HepG2 (cell line): ENCODE results near the gene PHTF2.

Experiments used
- BRCA1 ChIP-seq: sonication (generic); formaldehyde crosslinking; IDR thresholded peaks from 2 replicates; pipeline ENCODE4 v1.4.0; 2020; ENCODE audit warnings: missing genetic modification reagents
- CTCF ChIP-seq: sonication (generic); formaldehyde crosslinking; IDR thresholded peaks from 2 replicates; pipeline ENCODE4 v1.5.0; 2020; ENCODE audit warnings: mild to moderate bottlenecking, missing genetic modification reagents, moderate library complexity
- EZH2 ChIP-seq: conservative IDR thresholded peaks from 2 replicates; pipeline ENCODE4 v1.6.1; 2012; ENCODE audit warnings: mild to moderate bottlenecking, low read depth, low read length, moderate library complexity
- FOXA3 ChIP-seq: IDR thresholded peaks from 2 replicates; pipeline ENCODE4 v1.6.1; 2016; ENCODE audit warnings: missing genetic modification reagents, missing compliant biosample characterization
- JUN ChIP-seq: sonication (generic); formaldehyde crosslinking; IDR thresholded peaks from 2 replicates; pipeline ENCODE4 v1.4.0; 2020; ENCODE audit warnings: mild to moderate bottlenecking, missing genetic modification reagents
- MYNN ChIP-seq: sonication (generic); formaldehyde crosslinking; IDR thresholded peaks from 2 replicates; pipeline ENCODE4 v1.4.0; 2020; ENCODE audit warnings: mild to moderate bottlenecking, low read depth, missing genetic modification reagents
- NR2C2 ChIP-seq: sonication (generic); formaldehyde crosslinking; IDR thresholded peaks from 2 replicates; pipeline ENCODE4 v1.4.0; 2020; ENCODE audit warnings: missing genetic modification reagents, mild to moderate bottlenecking, moderate library complexity, borderline replicate concordance
- PATZ1 ChIP-seq: sonication (generic); formaldehyde crosslinking; IDR thresholded peaks from 2 replicates; pipeline ENCODE4 v1.4.0; 2020; ENCODE audit warnings: missing genetic modification reagents
- SRF ChIP-seq: IDR thresholded peaks from 2 replicates; pipeline ENCODE4 v1.6.1; 2011; ENCODE audit warnings: mild to moderate bottlenecking, low read depth, low read length, moderate library complexity
- ZBTB43 ChIP-seq: sonication (generic); formaldehyde crosslinking; conservative IDR thresholded peaks from 2 replicates; pipeline ENCODE4 v1.4.0; 2020; ENCODE audit warnings: missing genetic modification reagents
- ZFX ChIP-seq: sonication (generic); formaldehyde crosslinking; IDR thresholded peaks from 2 replicates; pipeline ENCODE4 v1.4.0; 2020; ENCODE audit warnings: mild to moderate bottlenecking, low read depth, missing genetic modification reagents, moderate library complexity
- ZNF224 ChIP-seq: sonication (generic); formaldehyde crosslinking; IDR thresholded peaks from 2 replicates; pipeline ENCODE4 v1.5.0; 2020; ENCODE audit warnings: mild to moderate bottlenecking, missing genetic modification reagents
- ZSCAN29 ChIP-seq: sonication (generic); formaldehyde crosslinking; conservative IDR thresholded peaks from 2 replicates; pipeline ENCODE4 v1.4.0; 2020; ENCODE audit warnings: mild to moderate bottlenecking, missing genetic modification reagents

- TF ChIP-seq NR2C2: no peak
- TF ChIP-seq PATZ1 (CRISPR knock-in tag): no peak
- no peak for TF ChIP-seq CTCF (CRISPR knock-in tag)
- no peak for TF ChIP-seq ZSCAN29 (CRISPR knock-in tag)
- no peak for TF ChIP-seq BRCA1 (CRISPR knock-in tag)
- TF ChIP-seq ZNF224 (CRISPR knock-in tag): no peak
- TF ChIP-seq ZBTB43 (CRISPR knock-in tag): no peak
- TF ChIP-seq SRF: no peak
- no peak for TF ChIP-seq EZH2
- TF ChIP-seq FOXA3 (CRISPR knock-in tag): no peak
- TF ChIP-seq ZFX (CRISPR knock-in tag): no peak
- no peak for TF ChIP-seq MYNN (CRISPR knock-in tag)
- no peak for TF ChIP-seq JUN
Observed at GRCh38 chr7:77802557-77803405, 4.2 kb downstream of the PHTF2 start.
